GM12801 (cell line): ENCODE measurements around the gene ADAM22.

Experiments
- TF ChIP-seq, protein P1 (sequence below): IDR thresholded peaks from one replicate; pipeline ENCODE4 v1.5.1; 2011; ENCODE audit warnings: control low read depth; ENCODE audit not compliant: insufficient read length; ENCODE audit errors: extremely low read depth

ADAM22 gene

GRCh38 chr7:88109612-88110011 lies 175.6 kb downstream of the ADAM22 start:
- TF ChIP-seq, protein P1, sequence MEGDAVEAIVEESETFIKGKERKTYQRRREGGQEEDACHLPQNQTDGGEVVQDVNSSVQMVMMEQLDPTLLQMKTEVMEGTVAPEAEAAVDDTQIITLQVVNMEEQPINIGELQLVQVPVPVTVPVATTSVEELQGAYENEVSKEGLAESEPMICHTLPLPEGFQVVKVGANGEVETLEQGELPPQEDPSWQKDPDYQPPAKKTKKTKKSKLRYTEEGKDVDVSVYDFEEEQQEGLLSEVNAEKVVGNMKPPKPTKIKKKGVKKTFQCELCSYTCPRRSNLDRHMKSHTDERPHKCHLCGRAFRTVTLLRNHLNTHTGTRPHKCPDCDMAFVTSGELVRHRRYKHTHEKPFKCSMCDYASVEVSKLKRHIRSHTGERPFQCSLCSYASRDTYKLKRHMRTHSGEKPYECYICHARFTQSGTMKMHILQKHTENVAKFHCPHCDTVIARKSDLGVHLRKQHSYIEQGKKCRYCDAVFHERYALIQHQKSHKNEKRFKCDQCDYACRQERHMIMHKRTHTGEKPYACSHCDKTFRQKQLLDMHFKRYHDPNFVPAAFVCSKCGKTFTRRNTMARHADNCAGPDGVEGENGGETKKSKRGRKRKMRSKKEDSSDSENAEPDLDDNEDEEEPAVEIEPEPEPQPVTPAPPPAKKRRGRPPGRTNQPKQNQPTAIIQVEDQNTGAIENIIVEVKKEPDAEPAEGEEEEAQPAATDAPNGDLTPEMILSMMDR: no peak

GRCh38 chr7:88111140-88111743 lies 177.2 kb downstream of the ADAM22 start:
- TF ChIP-seq, protein P1: no peak

DNA sequence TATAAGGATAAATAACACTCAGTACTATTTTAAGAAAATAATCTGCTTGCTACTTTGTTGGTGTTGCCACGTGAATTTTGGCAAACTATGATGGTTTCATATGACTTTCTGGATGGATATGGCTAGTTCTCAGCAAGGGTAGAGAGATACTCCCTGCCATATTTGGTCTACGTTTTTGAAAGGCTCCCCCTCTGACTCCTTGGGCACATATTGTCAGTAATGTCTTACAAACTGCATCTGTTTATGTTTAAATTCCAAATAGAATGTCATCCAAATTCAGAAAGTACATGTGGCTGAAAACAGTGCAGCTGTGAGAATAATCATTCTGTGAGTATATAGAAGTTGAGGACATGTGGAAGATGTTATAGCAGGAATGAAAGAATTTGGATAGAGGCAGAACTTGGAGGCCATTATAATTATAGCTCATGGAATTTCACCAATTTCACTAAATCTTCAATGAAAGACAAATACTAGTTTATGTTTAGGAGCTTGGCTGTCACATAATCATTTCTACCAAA lies 178.0 kb downstream of the ADAM22 start:
- TF ChIP-seq, protein P1: no peak

- TF ChIP-seq, protein P1: no peak
Observed at GRCh38 chr7:88115258-88115796, 181.3 kb downstream of the ADAM22 start.

GRCh38 chr7:88115816-88116215 lies 181.8 kb downstream of the ADAM22 start:
- TF ChIP-seq, protein P1: no peak

- TF ChIP-seq, protein P1: no peak
Observed at GRCh38 chr7:88116235-88116795, 182.3 kb downstream of the ADAM22 start.

DNA sequence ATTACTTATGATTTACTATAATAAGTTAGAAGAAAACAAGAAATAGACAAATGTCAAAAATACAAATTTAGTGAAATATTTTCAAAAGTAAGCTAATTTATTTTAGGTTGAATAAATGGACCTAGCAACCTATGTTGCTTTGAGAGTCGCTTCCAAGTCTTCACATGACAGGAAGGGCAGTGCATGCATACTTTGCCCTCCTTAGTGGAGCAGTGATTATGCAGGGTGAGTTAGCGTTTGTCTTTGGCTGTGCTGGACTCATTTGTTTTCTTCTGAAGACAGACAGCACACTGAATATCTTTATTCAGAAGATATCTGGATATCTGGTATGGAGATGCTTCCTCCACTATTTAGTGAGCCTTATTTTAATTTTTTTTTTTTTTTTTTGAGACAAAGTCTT lies 183.3 kb downstream of the ADAM22 start:
- TF ChIP-seq, protein P1: no peak
